ENCODE results near the gene PCNT. TPM values are rescaled to one million over a fixed set of nuclear protein-coding genes. Genes with fewer than 3 reads are reported as not detected.
"Not testable (repeated sequence)": the region's sequence is repeated elsewhere in the genome, so short reads cannot be mapped to it uniquely, and the experiment has no call there.

The PCNT gene
- total RNA-seq, 3 donors from 2014 or later (not counting 1 experiment from before 2014, with no cell fraction given): 83.6 to 94.9 (median 84.0) TPM

GRCh38 chr21:46461909-46462308, 138.0 kb downstream of the PCNT start:
- peak overlapping the region; percentile 2 for H3K4me3 Mint-ChIP-seq
- H3K9me3 Mint-ChIP-seq: no peaks in the 10 kb centered on the region
- ATAC-seq (no peak), DNase-seq (no peak)
- intact Hi-C loops (cut with micrococcal nuclease): no loop called here
- H3K4me1 Mint-ChIP-seq: peaks cover 45 to 61% of the 10 kb centered on the region in 2 donors
- Histone ChIP-seq H3K9me3 (ENCODE audit: control insufficient read depth, insufficient read depth, low read length) (no peaks in the 10 kb centered on the region), H3K27me3 (ENCODE audit: control insufficient read depth, insufficient read depth, low read length) (no peaks in the 10 kb centered on the region), H3K4me3 (ENCODE audit: low read length) (no peak overlapping the region), H3K36me3 (ENCODE audit: control insufficient read depth, insufficient read depth, low read length) (peaks cover 2% of the 10 kb centered on the region), H3K27ac (ENCODE audit: low read length) (no peak overlapping the region), H3K4me1 (ENCODE audit: control insufficient read depth, insufficient read depth, low read length) (peaks cover 25% of the 10 kb centered on the region)
- TF ChIP-seq, protein P1, sequence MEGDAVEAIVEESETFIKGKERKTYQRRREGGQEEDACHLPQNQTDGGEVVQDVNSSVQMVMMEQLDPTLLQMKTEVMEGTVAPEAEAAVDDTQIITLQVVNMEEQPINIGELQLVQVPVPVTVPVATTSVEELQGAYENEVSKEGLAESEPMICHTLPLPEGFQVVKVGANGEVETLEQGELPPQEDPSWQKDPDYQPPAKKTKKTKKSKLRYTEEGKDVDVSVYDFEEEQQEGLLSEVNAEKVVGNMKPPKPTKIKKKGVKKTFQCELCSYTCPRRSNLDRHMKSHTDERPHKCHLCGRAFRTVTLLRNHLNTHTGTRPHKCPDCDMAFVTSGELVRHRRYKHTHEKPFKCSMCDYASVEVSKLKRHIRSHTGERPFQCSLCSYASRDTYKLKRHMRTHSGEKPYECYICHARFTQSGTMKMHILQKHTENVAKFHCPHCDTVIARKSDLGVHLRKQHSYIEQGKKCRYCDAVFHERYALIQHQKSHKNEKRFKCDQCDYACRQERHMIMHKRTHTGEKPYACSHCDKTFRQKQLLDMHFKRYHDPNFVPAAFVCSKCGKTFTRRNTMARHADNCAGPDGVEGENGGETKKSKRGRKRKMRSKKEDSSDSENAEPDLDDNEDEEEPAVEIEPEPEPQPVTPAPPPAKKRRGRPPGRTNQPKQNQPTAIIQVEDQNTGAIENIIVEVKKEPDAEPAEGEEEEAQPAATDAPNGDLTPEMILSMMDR (IDR thresholded peaks at IDR 0.05): no peak
- WGBS (ENCODE audit: insufficient coverage): 91% methylated on average over 5 of the region's 5 CpGs
- H3K36me3 Mint-ChIP-seq: no peaks in the 10 kb centered on the region
- no peaks in the 10 kb centered on the region for H3K27me3 Mint-ChIP-seq (ENCODE audit: low read depth in 2 of 2)
- peak overlapping the region; percentile 72 to 92 for H3K27ac Mint-ChIP-seq

DNA sequence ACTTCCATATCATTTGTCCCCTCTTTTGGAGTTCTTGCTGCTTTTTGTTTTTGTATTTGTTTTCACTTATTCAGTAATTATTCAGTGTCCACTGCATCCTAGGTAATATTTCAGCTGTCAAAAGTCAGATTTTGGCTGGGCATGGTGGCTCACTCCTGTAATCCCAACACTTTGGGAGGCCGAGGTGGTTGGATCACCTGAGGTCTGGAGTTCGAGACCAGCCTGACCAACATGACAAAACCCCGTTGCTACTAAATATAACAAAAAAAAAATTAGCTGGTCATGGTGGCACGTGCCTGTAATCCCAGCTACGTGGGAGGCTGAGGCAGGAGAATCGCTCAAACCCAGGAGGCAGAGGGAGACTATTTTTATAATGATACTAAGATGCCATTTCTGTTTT, 141.2 kb downstream of the PCNT start:
- intact Hi-C loops (cut with micrococcal nuclease); H3K4me1 ChIP-seq (ENCODE audit: control insufficient read depth, insufficient read depth, low read length); H3K27me3 Mint-ChIP-seq (ENCODE audit: low read depth in 2 of 2); H3K9me3 ChIP-seq (ENCODE audit: control insufficient read depth, insufficient read depth, low read length); H3K4me3 Mint-ChIP-seq; H3K36me3 Mint-ChIP-seq; ATAC-seq; DNase-seq; H3K9me3 Mint-ChIP-seq; H3K27ac ChIP-seq (ENCODE audit: low read length); H3K36me3 ChIP-seq (ENCODE audit: control insufficient read depth, insufficient read depth, low read length); H3K27me3 ChIP-seq (ENCODE audit: control insufficient read depth, insufficient read depth, low read length); H3K4me3 ChIP-seq (ENCODE audit: low read length): not testable (repeated sequence)
- 94% methylated on average over 6 of the region's 6 CpGs for WGBS (ENCODE audit: insufficient coverage)
- peaks cover 38 to 61% of the 10 kb centered on the region in 2 donors for H3K4me1 Mint-ChIP-seq
- H3K27ac Mint-ChIP-seq: peak overlapping the region in 1 of 2 donors; percentile 70

GRCh38 chr21:46465651-46466050, 141.7 kb downstream of the PCNT start:
- DNase-seq (no peak), ATAC-seq (no peak)
- peaks cover 34 to 57% of the 10 kb centered on the region in 2 donors for H3K4me1 Mint-ChIP-seq
- H3K27me3 Mint-ChIP-seq (ENCODE audit: low read depth in 2 of 2): no peaks in the 10 kb centered on the region
- no peak overlapping the region for H3K4me3 Mint-ChIP-seq
- TF ChIP-seq, protein P1 (IDR thresholded peaks at IDR 0.05): no peak
- no peak overlapping the region for H3K27ac Mint-ChIP-seq
- Histone ChIP-seq H3K36me3 (ENCODE audit: control insufficient read depth, insufficient read depth, low read length) (peaks cover 7% of the 10 kb centered on the region), H3K4me1 (ENCODE audit: control insufficient read depth, insufficient read depth, low read length) (peaks cover 3% of the 10 kb centered on the region), H3K9me3 (ENCODE audit: control insufficient read depth, insufficient read depth, low read length) (no peaks in the 10 kb centered on the region), H3K27me3 (ENCODE audit: control insufficient read depth, insufficient read depth, low read length) (no peaks in the 10 kb centered on the region), H3K27ac (ENCODE audit: low read length) (no peak overlapping the region), H3K4me3 (ENCODE audit: low read length) (no peak overlapping the region)
- H3K36me3 Mint-ChIP-seq: no peaks in the 10 kb centered on the region
- no peaks in the 10 kb centered on the region for H3K9me3 Mint-ChIP-seq
- intact Hi-C loops (cut with micrococcal nuclease): no loop called here
- WGBS (ENCODE audit: insufficient coverage): 90% methylated on average over 2 of the region's 3 CpGs

DNA sequence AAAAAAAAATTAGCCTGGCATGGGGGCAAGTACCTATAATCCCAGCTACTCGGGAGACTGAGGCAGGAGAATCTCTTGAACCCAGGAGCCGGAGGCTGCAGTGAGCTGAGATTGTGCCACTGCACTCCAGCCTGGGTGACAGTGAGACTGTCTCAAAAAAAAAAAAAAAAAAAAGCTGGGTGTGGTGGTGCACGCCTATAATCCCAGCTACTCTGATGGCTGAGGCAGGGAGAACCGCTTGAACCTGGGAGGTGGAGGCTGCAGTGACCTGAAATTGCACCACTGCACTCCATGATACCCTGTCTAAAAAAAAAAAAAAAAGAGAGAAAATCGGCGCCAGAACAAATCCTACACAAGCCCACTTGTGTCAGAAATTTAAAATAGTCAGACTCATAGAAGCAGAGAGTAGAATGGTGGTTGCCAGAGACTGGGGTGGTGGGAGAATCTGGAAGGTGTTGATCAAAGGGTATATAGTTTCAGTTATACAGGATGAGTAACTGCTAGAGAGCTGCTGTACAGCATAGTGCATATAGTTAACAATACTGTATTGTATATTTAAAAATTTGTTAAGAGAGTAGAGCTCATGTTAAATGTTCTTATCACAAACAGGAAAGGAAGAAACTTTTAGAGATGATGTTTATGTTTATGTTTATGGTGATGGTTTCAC, 144.3 kb downstream of the PCNT start:
- H3K9me3 Mint-ChIP-seq: no peaks in the 10 kb centered on the region
- no peaks in the 10 kb centered on the region for H3K36me3 Mint-ChIP-seq
- Histone ChIP-seq H3K36me3 (ENCODE audit: control insufficient read depth, insufficient read depth, low read length) (peaks cover 7% of the 10 kb centered on the region), H3K9me3 (ENCODE audit: control insufficient read depth, insufficient read depth, low read length) (no peaks in the 10 kb centered on the region), H3K27me3 (ENCODE audit: control insufficient read depth, insufficient read depth, low read length) (no peaks in the 10 kb centered on the region), H3K27ac (ENCODE audit: low read length) (no peak overlapping the region), H3K4me3 (ENCODE audit: low read length) (no peak overlapping the region), H3K4me1 (ENCODE audit: control insufficient read depth, insufficient read depth, low read length) (peaks cover 14% of the 10 kb centered on the region)
- H3K27ac Mint-ChIP-seq: peak overlapping the region; percentile 19 to 62
- DNase-seq: no peak
- intact Hi-C loops (cut with micrococcal nuclease): no loop called here
- no peak overlapping the region for H3K4me3 Mint-ChIP-seq
- H3K27me3 Mint-ChIP-seq (ENCODE audit: low read depth in 2 of 2): no peaks in the 10 kb centered on the region
- TF ChIP-seq, protein P1 (IDR thresholded peaks at IDR 0.05): no peak
- peaks cover 38 to 56% of the 10 kb centered on the region in 2 donors for H3K4me1 Mint-ChIP-seq
- no peak for ATAC-seq
- WGBS (ENCODE audit: insufficient coverage): 100% methylated on average over 4 of the region's 6 CpGs

Measured in natural killer cell (primary cell).